ENCODE measurements around the gene CCDC116.
A peak's percentile ranks its signal among the peaks of the same experiment; 100 is the strongest.
"Not testable (repeated sequence)": the region's sequence is repeated elsewhere in the genome, so short reads cannot be mapped to it uniquely, and the experiment has no call there.

CCDC116 gene

GRCh38 chr22:21634844-21635243, 2.3 kb downstream of the CCDC116 start:
- H3K4me1 Mint-ChIP-seq (ENCODE audit: low read depth) = peaks cover 18% of the 10 kb centered on the region
- no peak overlapping the region for H3K27ac Mint-ChIP-seq
- no peak overlapping the region for H3K4me3 Mint-ChIP-seq
- no peaks in the 10 kb centered on the region for H3K9me3 Mint-ChIP-seq
- no peaks in the 10 kb centered on the region for H3K27me3 Mint-ChIP-seq
- no peaks in the 10 kb centered on the region for H3K36me3 Mint-ChIP-seq (ENCODE audit: low read depth)

DNA sequence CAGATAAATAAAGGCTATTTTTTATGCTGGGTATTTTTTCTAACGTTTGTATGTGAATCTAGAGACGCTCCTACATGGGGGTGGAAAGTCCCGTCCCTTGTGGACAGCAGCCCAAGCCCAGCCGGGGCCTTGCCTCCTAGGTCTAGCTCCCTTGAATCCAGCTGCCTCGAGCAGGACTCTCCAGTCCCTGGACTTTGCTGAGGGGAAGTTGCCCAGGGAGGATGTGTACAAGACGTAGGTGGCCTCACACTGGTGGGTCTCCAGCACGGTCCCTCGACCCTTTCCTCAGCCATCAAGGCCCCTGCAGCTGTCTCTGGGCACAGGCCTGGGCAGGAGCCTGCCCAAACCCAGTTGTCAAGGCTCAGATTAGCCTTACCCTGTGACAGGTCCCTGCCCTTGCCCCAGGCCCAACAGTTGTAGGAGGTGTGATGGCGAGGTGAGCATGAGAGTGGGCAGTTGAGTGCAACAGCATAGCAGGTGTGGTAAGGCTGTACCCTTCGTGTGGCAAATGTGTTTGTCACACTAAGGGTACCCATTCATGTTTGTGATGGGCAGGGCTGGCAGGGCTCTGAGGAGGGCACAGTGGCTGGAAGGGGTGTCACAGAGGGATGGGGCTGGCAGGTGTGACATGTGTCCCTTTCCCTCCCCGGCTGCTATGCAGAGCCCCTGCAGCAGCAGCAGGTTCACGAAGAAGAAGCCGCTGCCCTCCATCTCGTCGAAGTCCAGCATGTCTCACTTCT, 3.4 kb downstream of the CCDC116 start:
- Mint-ChIP-seq H3K27me3 (peaks cover 5% of the 10 kb centered on the region), H3K4me1 (ENCODE audit: low read depth) (peaks cover 13% of the 10 kb centered on the region), H3K27ac (no peak overlapping the region), H3K36me3 (ENCODE audit: low read depth) (no peaks in the 10 kb centered on the region), H3K9me3 (no peaks in the 10 kb centered on the region), H3K4me3 (no peak overlapping the region)

- Mint-ChIP-seq H3K36me3 (ENCODE audit: low read depth) (no peaks in the 10 kb centered on the region), H3K27ac (no peak overlapping the region), H3K4me3 (no peak overlapping the region), H3K9me3 (no peaks in the 10 kb centered on the region), H3K4me1 (ENCODE audit: low read depth) (peaks cover 16% of the 10 kb centered on the region), H3K27me3 (peaks cover 8% of the 10 kb centered on the region)
Measured at GRCh38 chr22:21636629-21637218, 4.2 kb downstream of the CCDC116 start.

DNA sequence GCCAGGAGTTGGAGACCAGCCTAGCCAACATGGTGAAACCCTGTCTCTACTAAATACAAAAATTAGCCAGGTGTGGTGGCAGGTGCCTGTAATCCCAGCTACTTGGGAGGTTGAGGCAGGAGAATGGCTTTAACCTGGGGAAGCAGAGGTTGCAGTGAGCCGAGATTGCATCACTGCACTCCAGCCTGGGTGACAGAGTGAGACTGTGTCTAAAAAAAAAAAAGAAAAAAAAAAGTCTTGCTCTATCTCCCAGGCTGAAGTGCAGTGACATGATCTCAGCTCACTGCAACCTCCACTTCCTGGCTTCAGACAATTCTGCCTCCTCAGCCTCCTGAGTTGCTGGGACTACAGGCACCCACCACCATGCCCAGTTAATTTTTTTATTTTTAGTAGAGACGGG, 4.9 kb downstream of the CCDC116 start:
- H3K4me1 Mint-ChIP-seq (ENCODE audit: low read depth) = peaks cover 16% of the 10 kb centered on the region
- not testable (repeated sequence) for H3K4me3 Mint-ChIP-seq; H3K27me3 Mint-ChIP-seq; H3K27ac Mint-ChIP-seq; H3K9me3 Mint-ChIP-seq; H3K36me3 Mint-ChIP-seq (ENCODE audit: low read depth)

DNA sequence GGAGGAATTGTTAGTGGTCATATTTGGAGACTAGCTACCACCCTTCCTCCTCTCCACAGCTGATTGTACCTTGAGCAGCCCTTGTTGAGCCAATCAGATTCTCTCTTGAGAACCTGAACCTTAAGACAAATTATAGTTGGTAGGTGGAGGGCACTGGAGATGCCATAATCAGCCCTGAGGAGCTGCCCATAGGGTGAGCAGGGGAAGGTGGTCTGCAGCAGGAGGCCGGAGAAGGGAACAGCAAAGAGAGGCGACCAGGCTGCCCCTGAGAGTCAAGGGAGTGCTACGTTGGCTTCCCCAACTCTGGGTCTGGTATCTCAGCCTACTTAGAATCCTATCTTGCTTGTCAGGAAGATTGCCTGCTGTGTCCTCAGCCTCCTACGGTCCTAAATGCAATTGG, 6.8 kb downstream of the CCDC116 start:
- Mint-ChIP-seq H3K36me3 (ENCODE audit: low read depth) (peaks cover 13% of the 10 kb centered on the region), H3K4me1 (ENCODE audit: low read depth) (peaks cover 26% of the 10 kb centered on the region), H3K4me3 (no peak overlapping the region), H3K27me3 (peaks cover 8% of the 10 kb centered on the region), H3K9me3 (no peaks in the 10 kb centered on the region), H3K27ac (no peak overlapping the region)

GRCh38 chr22:21640810-21641209, 8.2 kb downstream of the CCDC116 start:
- Mint-ChIP-seq H3K27me3 (peaks cover 8% of the 10 kb centered on the region), H3K36me3 (ENCODE audit: low read depth) (peaks cover 16% of the 10 kb centered on the region), H3K4me3 (peak overlapping the region; percentile 90), H3K27ac (no peak overlapping the region), H3K4me1 (ENCODE audit: low read depth) (peaks cover 26% of the 10 kb centered on the region), H3K9me3 (no peaks in the 10 kb centered on the region)

GRCh38 chr22:21641417-21641788, 8.8 kb downstream of the CCDC116 start:
- Mint-ChIP-seq H3K27ac (peak overlapping the region; percentile 76), H3K4me1 (ENCODE audit: low read depth) (peaks cover 29% of the 10 kb centered on the region), H3K4me3 (peak overlapping the region; percentile 90), H3K36me3 (ENCODE audit: low read depth) (peaks cover 20% of the 10 kb centered on the region), H3K27me3 (peaks cover 8% of the 10 kb centered on the region), H3K9me3 (no peaks in the 10 kb centered on the region)

- peaks cover 25% of the 10 kb centered on the region for H3K36me3 Mint-ChIP-seq (ENCODE audit: low read depth)
- peak within 1 kb of the TSS; percentile 76 for H3K27ac Mint-ChIP-seq
- H3K4me1 Mint-ChIP-seq (ENCODE audit: low read depth) = peaks cover 34% of the 10 kb centered on the region
- peaks cover 8% of the 10 kb centered on the region for H3K27me3 Mint-ChIP-seq
- no peaks in the 10 kb centered on the region for H3K9me3 Mint-ChIP-seq
- H3K4me3 Mint-ChIP-seq = peak within 1 kb of the TSS; percentile 90
Measured at GRCh38 chr22:21641789-21642583, 9.4 kb downstream of the CCDC116 start, which contains the start of gene SDF2L1. TSS of gene SDF2L1 (plus strand) at chr22:21642302. CDS start at chr22:21642337, 35 bp downstream.

DNA sequence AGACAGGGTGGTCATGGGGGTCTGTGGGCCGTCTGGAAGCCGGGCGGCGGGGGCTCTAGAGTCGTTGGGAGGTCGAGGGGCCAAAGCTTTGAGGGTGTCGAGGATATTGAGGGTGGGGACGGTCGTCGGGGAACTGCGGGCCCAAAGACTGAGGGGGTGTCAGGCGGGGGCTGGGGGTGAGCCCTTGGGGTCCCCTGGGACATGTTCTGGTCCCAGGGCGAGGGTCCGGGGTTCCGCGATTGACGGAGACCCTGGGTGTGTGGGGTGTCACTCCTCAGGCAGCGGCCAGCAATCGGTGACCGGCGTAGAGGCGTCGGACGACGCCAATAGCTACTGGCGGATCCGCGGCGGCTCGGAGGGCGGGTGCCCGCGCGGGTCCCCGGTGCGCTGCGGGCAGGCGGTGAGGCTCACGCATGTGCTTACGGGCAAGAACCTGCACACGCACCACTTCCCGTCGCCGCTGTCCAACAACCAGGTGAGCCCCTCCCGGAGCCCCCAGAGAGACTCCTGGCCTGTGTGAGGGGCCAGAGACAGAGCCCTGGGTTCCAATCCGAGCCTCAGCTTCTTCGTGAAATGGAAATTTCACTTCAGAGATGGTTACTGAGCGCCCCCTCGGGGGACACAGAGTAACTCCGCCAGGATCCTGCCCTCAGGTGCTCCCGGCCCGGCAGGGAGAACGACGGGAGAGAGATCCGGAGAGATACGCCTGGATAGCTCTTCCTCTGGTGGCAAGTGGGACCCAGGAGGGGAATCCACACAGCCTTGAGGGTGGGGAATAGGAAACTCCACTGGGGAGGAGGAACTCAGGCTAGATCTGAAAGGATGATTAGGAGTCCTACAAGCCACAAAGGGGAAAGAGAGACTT, 10.3 kb downstream of the CCDC116 start:
- Mint-ChIP-seq H3K4me3 (peak overlapping the region; percentile 90), H3K9me3 (no peaks in the 10 kb centered on the region), H3K4me1 (ENCODE audit: low read depth) (peaks cover 34% of the 10 kb centered on the region), H3K36me3 (ENCODE audit: low read depth) (peaks cover 25% of the 10 kb centered on the region), H3K27ac (peak overlapping the region; percentile 76), H3K27me3 (peaks cover 8% of the 10 kb centered on the region)

GRCh38 chr22:21643533-21644357, 11.2 kb downstream of the CCDC116 start:
- Mint-ChIP-seq H3K4me1 (ENCODE audit: low read depth) (peaks cover 34% of the 10 kb centered on the region), H3K36me3 (ENCODE audit: low read depth) (peaks cover 27% of the 10 kb centered on the region), H3K27ac (peak overlapping the region; percentile 76), H3K4me3 (peak overlapping the region; percentile 90), H3K27me3 (peaks cover 8% of the 10 kb centered on the region), H3K9me3 (no peaks in the 10 kb centered on the region)

DNA sequence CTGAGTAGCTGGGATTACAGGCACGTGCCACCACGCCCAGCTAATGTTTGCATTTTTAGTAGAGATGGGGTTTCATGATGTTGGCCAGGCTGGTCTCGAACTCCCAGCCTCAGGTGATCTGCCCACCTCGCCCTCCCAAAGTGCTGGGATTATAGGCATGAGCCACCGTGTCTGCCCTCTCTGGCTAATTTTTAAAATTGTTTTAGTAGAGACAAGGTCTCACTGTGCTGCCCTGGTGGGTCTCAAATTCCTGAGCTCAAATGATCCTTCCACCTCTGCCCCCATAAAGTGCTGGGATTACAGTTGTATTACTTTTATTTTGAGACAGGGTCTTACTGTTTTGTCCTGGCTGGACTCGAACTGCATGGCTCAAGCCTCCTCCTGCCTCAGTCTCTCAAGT, 13.0 kb downstream of the CCDC116 start:
- not testable (repeated sequence) for H3K27me3 Mint-ChIP-seq, H3K27ac Mint-ChIP-seq, H3K4me3 Mint-ChIP-seq, H3K9me3 Mint-ChIP-seq
- peaks cover 39% of the 10 kb centered on the region for H3K4me1 Mint-ChIP-seq (ENCODE audit: low read depth)
- peaks cover 39% of the 10 kb centered on the region for H3K36me3 Mint-ChIP-seq (ENCODE audit: low read depth)

DNA sequence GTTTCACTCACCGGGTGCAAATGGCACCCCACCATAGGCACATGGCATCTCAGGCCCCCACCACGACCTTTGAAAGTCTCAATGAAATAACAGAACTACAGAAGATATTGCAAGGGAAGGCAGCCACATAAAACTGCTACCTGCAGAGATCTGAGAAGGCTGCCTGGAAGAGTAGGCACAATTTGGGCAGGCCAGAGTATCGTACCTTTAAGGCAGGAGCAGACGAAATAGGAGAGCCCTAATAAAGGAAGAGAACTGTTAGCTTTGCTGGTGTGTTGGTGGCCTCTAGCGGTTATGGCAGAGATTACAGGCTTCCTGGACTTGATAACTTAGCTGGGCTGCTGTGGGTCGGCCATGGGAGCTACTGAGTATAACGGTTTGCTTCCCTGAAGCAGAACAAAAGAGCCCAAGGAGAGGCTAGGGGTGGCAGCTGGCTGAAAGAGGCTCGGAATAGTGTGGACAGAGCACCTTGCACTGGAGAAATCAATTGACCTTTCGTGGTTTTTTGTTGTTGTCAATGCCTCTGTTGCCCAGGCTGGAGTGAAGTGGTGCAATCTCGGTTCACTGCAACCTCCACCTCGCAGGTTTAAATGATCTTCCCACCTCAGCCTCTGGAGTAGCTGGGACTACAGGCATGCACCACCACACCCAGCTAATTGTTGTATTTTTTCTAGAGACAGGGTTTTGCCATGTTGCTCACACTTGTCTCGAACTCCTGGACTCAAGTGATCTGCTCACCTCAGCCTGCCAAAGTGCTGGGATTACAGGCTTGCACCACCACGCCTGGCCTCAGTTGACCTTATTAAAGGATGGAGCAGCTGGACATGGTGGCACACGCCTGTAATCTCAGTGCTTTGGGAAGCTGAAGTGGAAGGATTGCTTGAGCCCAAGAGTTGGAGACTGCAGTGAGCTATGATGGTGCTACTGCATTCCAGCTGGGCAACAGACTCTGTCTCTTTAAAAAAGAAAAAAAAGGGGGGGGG, 14.3 kb downstream of the CCDC116 start:
- H3K36me3 Mint-ChIP-seq (ENCODE audit: low read depth) = peaks cover 39% of the 10 kb centered on the region
- peak overlapping the region; percentile 40 for H3K4me3 Mint-ChIP-seq
- no peaks in the 10 kb centered on the region for H3K9me3 Mint-ChIP-seq
- peak overlapping the region; percentile 52 for H3K27ac Mint-ChIP-seq
- peaks cover 40% of the 10 kb centered on the region for H3K4me1 Mint-ChIP-seq (ENCODE audit: low read depth)
- no peaks in the 10 kb centered on the region for H3K27me3 Mint-ChIP-seq

GRCh38 chr22:21650280-21650679, 17.7 kb downstream of the CCDC116 start:
- Mint-ChIP-seq H3K27me3 (no peaks in the 10 kb centered on the region), H3K4me1 (ENCODE audit: low read depth) (peaks cover 26% of the 10 kb centered on the region), H3K36me3 (ENCODE audit: low read depth) (peaks cover 26% of the 10 kb centered on the region), H3K27ac (no peak overlapping the region), H3K9me3 (no peaks in the 10 kb centered on the region), H3K4me3 (peak overlapping the region; percentile 84)

Measured in stimulated activated naive CD8-positive, alpha-beta T cell treated with anti-CD3 and anti-CD28 coated beads, Interleukin-15, Interleukin-2, amounts not matched to agents 100 ng/mL and 50 ng/mL, for 24 hours (primary cell).